Mucosa of descending colon (tissue), 3 donors: ENCODE data around the gene NOL7. TPM values are rescaled to one million over a fixed set of nuclear protein-coding genes. Genes with fewer than 3 reads are reported as not detected.

Experiments
- ATAC-seq: fragments of 200-7000 bp; cut with Tn5 transposase; one replicate; pipeline ENCODE4 v1.9.1; 2020; ENCODE audit warnings: mild to moderate bottlenecking, moderate library complexity
- DNase-seq, 3 donors: peaks; one replicate each; pipeline ENCODE4 v3.0.0-alpha.2; 2020
- H3K36me3 ChIP-seq: fragments of 200-600 bp; one replicate; pipeline ENCODE4 v1.8.0; 2021; ENCODE audit warnings: low read depth, mild to moderate bottlenecking
- H3K4me1 ChIP-seq: fragments of 200-600 bp; one replicate; pipeline ENCODE4 v1.8.0; 2021; ENCODE audit warnings: low read depth, mild to moderate bottlenecking
- H3K4me3 ChIP-seq: fragments of 200-600 bp; one replicate; pipeline ENCODE4 v1.8.0; 2021; ENCODE audit warnings: mild to moderate bottlenecking
- H3K9me3 ChIP-seq: fragments of 200-600 bp; one replicate; pipeline ENCODE4 v1.8.0; 2021; ENCODE audit warnings: mild to moderate bottlenecking
- intact Hi-C, 2 donors: fragments of 100-400 bp; cut with DNase I in 1 of 2; cut with micrococcal nuclease in 1 of 2; formaldehyde crosslinking; loops; one replicate each; pipeline versions ENCODE4 v1.11.0 to v1.11.1; 2022; cut with DNase I, micrococcal nuclease
- total RNA-seq, 3 donors: library from RNA; stranded (reverse); fragmentation: NEBNext Ultra II Directional in 2 of 3; extraction: Animal tissue kit (Norgen Biotek cat#: 25700) in 2 of 3; gene quantifications; one replicate each; pipeline versions ENCODE4 v1.2.1 to v1.2.4, GENCODE V29; 2021 to 2023
- TF ChIP-seq, protein P1 (sequence below): fragments of 200-600 bp; IDR thresholded peaks from one replicate; pipeline ENCODE4 v1.8.0; 2022; ENCODE audit warnings: antibody characterized with exemption, mild to moderate bottlenecking
- donor health status: DM: no; HTN: no; CAD: no; lungs with moderate emphysema.
- donor health status: DM: no; HTN: no; CAD: no.
- donor health status: DM: no; HTN: yes; CAD: no.

The NOL7 gene
- total RNA-seq, 3 donors from 2014 or later: 47.4 to 53.9 (median 49.0) TPM

DNA sequence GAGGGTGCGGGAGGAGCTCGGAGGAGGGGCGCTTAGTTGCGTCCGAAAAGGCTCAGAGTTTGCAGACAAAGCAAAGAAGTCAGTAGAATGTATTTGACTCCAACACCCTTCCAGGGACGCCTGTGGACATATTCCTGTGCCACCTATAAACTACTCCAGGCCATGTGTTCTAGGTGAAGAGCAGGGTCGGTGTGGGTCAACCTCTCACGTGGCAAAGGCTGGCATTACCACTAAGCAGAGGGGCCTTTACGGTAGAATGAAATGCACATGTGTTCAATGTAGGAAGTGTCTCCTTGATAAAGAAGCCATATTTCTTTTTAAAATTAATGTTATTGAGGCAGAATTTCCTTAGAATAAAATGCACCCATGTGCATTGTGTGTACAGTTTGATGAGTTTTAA lies 25.3 kb upstream of the NOL7 start:
- H3K4me3 ChIP-seq: no peak overlapping the region
- H3K9me3 ChIP-seq: no peaks in the 10 kb centered on the region
- TF ChIP-seq, protein P1, sequence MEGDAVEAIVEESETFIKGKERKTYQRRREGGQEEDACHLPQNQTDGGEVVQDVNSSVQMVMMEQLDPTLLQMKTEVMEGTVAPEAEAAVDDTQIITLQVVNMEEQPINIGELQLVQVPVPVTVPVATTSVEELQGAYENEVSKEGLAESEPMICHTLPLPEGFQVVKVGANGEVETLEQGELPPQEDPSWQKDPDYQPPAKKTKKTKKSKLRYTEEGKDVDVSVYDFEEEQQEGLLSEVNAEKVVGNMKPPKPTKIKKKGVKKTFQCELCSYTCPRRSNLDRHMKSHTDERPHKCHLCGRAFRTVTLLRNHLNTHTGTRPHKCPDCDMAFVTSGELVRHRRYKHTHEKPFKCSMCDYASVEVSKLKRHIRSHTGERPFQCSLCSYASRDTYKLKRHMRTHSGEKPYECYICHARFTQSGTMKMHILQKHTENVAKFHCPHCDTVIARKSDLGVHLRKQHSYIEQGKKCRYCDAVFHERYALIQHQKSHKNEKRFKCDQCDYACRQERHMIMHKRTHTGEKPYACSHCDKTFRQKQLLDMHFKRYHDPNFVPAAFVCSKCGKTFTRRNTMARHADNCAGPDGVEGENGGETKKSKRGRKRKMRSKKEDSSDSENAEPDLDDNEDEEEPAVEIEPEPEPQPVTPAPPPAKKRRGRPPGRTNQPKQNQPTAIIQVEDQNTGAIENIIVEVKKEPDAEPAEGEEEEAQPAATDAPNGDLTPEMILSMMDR: no peak
- intact Hi-C loops: no loop called here
- ATAC-seq: no peak
- no peaks in the 10 kb centered on the region for H3K36me3 ChIP-seq
- H3K4me1 ChIP-seq: no peaks in the 10 kb centered on the region
- DNase-seq: no peak

DNA sequence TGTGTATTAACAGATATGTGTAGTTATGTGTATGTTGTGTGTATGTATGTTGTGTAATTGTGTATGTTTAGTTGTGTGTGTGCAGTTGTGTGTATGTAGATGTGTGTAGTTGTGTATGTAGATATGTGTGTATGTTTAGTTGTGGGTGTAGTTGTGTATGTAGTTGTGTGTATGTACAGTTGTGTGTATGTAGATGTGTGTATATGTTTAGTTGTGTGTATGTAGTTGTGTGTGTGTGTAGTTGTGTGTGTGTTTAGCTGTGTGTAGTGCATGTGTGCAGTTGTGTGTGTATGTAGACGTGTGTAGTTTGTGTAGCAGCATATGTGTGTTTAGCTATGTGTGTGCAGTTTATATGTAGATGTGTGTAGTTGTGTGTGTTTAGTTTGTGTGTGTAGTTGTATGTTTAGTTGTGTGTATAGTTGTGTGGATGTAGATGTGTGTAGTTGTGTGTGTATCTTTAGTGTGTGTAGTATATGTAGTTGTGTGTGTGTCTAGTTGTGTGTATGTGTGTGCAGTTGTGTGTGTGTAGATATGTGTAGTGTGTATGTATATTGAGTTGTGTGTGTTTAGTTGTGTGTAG lies 24.5 kb upstream of the NOL7 start:
- TF ChIP-seq, protein P1: no peak
- Histone ChIP-seq H3K9me3 (no peaks in the 10 kb centered on the region), H3K4me1 (no peaks in the 10 kb centered on the region), H3K4me3 (no peak overlapping the region), H3K36me3 (no peaks in the 10 kb centered on the region)
- DNase-seq (no peak), ATAC-seq (no peak)
- intact Hi-C loops: no loop called here

DNA sequence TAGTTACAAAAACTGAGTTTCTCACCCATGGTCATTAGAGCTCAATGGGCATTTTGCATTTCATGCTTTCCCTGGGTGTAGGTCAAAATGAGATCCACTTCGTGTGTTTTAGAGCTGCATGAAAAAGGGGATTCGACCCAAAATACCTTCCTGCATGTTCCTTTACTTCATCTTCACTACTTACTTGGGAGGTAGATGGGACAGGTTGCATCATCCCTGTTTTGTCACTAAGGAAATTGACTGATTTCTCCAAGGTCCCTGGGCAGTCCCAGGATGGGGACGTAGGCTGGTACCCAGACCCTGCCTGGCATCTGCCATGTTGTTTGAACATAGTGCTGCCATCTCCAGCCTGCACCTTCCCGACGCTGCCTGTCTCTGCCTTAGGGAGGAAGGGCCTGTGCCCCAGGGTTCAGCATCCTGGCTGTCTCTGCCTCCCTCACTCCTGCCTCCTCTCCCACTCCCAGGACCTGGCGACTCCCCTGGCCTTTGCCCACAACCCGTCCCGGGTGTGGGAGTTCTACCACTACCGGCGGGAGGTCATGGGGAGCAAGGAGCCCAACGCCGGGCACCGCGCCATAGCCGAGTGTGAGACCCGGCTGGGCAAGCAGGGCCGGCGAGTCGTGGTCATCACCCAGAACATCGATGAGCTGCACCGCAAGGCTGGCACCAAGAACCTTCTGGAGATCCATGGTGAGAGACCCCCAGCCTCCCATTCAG lies 23.8 kb upstream of the NOL7 start:
- no peak overlapping the region for H3K4me3 ChIP-seq
- H3K36me3 ChIP-seq: no peaks in the 10 kb centered on the region
- H3K9me3 ChIP-seq: no peaks in the 10 kb centered on the region
- intact Hi-C loops: no loop called here
- TF ChIP-seq, protein P1: no peak
- H3K4me1 ChIP-seq: no peaks in the 10 kb centered on the region
- ATAC-seq (no peak), DNase-seq (no peak)

DNA sequence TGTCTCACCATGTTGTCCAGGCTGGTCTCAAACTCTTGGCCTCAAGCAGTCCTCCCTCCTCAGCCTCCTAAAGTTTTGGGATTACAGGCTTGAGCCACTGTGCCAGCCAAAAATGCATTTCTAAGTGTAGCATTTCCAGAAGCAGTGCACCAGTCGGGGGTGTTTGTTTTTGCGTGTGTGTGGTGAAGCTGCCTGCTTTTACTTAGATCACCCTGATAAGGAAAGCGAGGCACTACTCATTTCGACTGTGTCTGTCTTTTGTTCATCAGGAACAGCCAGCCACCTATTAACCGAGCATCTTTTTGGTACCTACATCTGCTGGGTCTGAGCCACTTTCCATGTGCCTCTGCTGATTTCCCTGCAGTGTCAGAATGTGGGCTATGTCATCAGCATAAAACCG lies 22.0 kb upstream of the NOL7 start:
- DNase-seq (no peak), ATAC-seq (no peak)
- intact Hi-C loops: no loop called here
- TF ChIP-seq, protein P1: no peak
- no peaks in the 10 kb centered on the region for H3K9me3 ChIP-seq
- H3K36me3 ChIP-seq: no peaks in the 10 kb centered on the region
- no peak overlapping the region for H3K4me3 ChIP-seq
- H3K4me1 ChIP-seq: no peaks in the 10 kb centered on the region

DNA sequence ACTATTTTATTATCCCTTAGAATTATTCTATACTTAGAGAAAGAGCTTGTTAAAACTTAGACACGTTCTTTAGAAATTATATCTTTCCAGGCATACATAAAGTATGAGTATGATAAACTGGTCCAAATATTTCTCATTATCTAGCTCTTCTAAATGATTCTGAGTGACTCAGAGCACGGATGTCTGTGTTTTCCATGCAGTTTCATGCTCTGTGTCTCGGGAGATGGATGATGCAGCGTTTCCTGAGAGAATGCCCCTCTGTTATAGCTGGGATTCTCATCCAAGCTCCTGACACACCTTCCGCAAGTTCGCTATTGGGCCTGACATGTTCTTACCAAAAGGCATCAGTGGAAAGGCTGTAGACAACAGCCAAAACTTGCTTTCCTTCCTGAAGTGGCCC lies 21.4 kb upstream of the NOL7 start:
- Histone ChIP-seq H3K4me3 (no peak overlapping the region), H3K9me3 (no peaks in the 10 kb centered on the region), H3K4me1 (no peaks in the 10 kb centered on the region), H3K36me3 (no peaks in the 10 kb centered on the region)
- TF ChIP-seq, protein P1: no peak
- intact Hi-C loops: no loop called here
- no peak for ATAC-seq
- no peak for DNase-seq
